RKO (cell line): ENCODE data around the gene MPPED2.

Experiments
- DNase-seq: peaks from one replicate; pipeline ENCODE4 v3.0.0-alpha.2; 2016; ENCODE audit warnings: low spot score

MPPED2 gene

DNA sequence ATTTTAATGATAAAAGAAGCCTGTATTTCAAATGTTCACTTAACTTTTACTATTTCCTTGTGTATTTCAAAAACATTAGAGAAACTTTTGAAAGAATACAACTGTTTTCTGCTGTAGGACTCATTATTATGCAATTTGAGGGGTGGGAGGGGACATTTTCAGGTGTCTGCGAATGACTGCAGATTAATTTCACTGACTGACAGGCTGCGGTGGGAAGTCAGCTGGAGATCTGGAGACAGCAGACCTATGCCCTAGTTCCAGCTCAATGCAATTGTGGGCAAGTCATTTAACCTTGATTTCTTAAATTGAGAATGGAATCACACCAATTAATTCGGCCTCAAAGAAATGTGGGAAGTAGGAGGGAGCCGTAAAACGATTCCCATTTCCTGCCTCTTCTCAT, 134.5 kb downstream of the MPPED2 start:
- DNase-seq, result no peak

DNA sequence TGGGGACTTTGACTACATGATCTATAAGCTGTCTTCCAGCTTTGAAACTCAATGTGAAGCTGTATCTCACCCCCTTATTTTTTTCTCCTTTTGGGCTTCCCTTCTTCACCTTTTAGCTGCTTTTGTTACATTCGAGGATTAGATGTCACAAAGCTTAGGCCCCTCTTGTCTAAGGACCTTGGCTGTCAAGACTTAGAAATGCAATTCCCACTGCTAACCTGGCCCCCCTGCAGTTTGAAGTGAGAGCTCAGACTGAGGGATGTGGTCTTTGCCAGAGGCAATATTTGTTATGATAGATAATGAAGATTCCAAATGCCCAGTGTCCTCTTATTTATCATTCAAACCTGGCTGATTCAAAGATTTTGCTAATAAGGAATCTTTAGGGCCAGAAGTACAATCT, 135.0 kb downstream of the MPPED2 start:
- DNase-seq, result no peak

DNA sequence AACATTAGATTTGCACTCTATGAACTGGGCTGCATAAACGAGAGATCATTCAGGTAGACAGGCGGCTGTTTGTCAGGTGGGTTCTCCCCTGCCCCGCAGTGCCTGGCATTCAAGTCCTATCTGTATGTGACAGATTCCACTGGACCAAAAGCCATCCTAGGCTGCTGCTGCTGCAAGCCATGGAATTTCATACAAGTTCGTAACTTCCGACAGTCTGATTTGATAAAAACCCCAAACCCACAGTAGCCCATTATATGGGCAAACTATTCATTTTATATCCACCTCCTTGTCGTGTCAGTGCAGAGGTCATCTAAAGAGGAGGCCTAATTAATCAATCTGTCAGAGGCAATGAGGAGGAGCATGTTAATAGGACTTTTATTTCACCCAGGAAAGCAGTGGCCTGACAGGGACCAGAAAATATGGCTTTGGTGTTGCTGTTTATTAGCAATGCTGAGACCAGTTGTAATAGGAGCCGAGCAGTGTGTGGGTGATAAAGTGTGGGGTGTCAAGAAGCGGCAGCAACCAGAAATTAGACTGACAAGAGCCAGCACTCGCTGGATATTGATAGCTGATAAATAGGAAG, 139.0 kb downstream of the MPPED2 start:
- DNase-seq, result no peak

DNA sequence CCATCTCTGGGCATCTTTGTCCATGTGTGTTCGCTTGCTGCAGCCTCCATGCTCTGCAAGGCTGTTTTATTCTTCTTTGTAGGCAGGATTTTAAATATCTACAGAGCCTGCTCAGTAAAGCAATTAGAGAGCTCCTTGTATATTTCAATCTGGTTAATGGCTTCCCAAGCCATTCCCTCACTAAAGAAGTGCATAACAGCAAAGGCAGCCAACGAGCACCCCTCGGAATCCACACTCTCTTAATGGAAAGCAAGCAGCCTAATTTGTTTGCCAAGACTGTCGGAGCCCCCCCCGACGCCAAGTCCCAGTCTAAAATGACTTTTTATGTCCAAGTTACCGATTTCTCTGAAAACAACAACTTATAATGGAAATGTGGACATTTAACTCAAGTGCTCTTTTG, 139.6 kb downstream of the MPPED2 start:
- no peak for DNase-seq

DNA sequence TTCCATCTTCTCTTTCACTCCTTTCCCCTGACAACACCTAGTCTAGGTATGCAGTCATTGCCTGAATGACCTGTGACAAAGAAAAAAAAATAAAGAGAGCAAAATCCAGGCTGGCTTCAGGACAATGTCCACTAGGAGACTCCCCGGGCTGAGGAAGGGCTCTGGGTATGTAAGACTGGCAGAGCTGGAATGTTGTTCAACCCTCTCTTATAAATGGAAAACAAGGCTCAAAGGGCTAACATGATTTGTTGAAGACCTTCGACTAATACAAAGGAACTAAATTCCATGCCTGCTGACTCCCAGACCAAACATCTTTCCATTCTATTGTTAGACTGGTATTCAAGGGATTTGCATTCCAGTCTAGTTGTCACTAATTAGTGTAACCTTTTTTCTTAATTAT, 141.1 kb downstream of the MPPED2 start:
- DNase-seq, result no peak

DNA sequence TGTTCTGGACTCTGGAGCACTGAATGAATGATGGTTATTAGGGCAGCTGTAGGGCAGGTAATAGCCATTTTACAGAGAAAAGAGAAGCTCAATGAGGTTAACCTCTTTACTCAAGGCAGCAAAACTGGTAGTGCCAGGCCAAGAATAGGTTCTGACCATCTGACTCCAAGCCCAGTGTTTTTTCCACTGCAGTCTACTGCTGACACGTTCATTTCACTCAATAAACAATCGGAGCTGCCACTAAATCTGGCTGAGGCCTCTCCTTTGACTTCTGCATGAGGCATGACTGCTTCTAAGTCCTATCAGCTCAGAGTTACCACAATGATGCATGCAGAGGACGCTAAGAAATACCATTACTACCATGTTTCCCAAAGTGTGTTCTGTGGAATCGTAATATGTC, 145.6 kb downstream of the MPPED2 start:
- DNase-seq, result no peak

DNA sequence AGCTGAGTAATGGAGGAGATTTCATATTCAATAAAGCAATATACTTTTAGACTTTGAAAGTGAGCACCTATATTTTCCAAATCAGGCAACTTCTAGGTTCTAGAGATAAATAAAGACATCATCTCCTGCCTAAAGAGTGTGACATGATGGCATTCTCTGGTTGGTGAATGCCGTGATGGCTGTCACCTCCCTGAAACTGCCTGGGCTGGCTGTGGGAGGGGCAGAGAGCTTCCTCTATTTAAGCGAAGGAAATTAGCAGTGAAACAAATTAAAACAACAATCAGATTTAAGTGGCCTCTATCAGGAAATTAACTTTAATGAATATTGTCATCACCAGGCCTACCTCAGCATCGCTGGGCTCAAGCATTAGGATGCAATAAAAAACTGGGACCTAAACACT, 149.4 kb downstream of the MPPED2 start:
- no peak for DNase-seq

DNA sequence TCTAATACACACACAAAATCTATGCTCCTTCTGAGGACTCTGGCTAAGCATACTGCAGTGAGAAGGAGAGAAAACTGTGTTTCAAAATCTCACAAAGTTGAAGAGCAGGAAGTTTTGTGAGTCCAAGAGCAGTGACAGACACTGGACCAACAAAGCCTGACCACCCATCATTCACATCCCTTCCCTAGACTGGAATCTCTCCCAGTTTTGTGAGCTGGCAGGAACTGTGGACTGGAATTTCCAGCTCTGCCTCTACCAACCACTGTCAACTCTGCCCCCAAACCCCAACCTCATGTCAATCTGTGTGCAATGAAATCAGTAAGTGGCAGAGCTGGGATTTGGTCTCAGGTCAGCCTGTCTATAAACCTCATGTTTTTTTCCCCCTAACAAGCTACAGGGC, 150.7 kb downstream of the MPPED2 start:
- DNase-seq, result no peak

DNA sequence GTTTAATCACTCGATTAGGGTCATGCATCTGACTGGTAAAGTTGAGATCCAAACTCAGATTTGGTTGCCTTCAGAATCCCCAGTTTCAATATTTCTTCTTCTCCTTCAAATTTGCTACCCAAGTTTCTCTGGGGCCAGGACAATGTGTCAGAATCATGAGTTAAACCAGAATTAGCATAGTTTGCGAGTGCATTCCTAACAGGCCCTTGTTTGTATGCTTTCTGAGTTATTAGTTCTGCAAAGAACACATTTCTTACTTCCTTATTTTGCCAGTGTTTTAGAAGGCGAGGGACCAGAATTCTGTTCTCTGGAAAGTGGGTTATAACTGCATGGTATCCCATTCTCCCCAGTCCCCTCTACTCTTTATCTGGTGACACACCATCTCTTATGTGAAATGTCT, 151.3 kb downstream of the MPPED2 start:
- DNase-seq, result no peak

DNA sequence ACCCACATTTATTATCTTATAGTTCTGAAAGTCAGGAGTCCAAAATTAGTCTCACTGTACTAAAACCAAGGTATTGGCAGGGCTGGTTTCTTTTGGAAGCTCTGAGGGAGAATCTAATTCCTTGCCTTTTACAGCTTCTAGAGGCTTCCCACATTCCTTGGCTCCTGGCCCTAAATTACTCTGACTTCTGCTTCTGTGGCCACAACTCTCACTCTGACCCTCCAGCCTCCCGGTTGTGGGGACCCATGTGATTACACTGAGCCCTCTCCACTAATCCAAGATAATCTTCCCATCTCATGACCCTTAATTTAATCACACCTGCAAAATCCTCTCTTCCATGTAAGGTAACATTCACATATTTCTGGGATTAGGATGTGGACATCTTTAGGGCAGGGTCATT, 152.3 kb downstream of the MPPED2 start:
- no peak for DNase-seq

DNA sequence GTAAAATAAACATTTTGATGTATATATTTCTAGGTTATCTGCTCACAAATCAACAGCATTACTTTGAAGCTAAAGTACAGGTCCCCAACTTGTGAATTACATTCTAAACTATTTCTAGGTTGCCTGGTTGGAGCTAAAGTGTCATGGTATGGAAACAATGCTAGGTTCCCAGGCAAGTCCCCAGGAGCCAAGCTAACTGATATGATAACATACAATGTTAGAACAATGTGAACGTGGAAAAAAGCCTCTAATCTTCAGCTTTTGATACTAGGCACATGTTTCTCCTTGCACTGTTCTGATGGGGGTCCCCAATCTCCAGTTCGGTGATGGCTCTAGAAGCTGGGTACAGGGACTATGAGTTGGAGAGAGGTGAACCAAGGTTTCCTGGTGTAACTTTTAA, 153.4 kb downstream of the MPPED2 start:
- no peak for DNase-seq

DNA sequence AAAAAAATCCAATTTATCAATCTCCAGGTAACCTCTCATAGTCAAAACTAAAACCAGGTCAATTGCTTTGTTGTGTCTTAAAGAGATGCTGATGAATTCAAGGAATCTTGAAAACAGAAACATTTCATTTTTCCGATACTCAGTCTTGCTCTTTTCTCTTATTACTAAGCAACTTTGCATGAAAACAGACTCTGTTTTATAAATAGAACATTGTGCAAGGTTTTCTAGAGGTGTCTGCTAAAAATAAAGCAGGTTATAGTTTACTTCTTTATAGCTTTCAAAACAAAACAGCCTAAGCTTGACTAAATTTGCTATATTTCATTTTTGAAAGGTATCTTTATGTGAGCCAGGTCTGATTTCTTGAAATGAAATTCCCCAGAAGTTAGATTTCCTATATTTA, 154.0 kb downstream of the MPPED2 start:
- no peak for DNase-seq

DNA sequence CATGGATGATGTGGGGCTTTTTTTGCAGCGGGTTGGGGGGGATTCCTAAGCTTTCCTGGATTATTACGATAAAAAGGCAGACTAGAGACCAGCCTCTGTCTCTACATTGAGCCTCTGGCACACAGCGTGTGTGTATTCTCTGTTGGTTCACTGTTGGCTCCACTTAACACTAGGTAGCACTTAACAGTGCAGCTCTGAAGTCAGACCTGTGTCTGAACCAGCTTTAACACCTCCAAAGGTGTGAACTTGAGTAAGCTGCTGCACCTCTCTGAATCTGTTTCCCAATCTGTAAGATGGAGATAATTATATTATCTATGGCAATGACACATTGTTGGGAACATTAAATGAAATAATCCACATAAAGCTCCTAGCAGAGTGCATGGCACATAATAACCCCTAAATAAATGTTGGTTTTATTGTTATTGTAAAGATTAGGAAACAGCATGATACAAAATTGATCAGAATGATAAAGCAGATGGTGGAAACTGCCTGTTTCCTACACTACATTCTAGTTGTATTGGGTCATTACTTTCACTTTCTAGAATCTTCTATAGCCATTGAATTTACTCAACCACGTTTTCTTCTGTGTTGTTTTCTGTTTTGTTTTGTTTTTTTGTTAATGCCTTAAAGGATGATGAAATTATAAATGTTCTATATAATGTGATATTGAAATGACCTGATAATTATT, 154.9 kb downstream of the MPPED2 start:
- DNase-seq, result no peak

DNA sequence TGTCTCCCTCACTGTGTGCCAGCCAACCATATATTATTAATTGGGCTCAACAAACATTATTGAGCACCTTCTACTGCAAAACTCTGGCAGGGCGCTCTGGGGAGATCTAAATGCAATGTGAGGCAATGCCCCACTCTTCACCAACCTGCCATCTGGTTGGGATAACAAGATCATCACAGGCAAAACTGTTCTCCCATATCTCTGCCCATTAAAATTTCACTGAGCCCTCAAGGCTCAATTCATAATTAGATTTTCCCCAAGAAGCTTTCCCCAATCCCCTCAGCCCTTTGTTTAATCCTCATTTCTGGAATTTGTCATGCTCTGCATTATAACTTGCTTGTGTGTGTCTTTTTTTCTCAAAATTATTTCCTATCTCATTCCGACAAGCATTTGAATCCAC, 156.6 kb downstream of the MPPED2 start:
- no peak for DNase-seq

DNA sequence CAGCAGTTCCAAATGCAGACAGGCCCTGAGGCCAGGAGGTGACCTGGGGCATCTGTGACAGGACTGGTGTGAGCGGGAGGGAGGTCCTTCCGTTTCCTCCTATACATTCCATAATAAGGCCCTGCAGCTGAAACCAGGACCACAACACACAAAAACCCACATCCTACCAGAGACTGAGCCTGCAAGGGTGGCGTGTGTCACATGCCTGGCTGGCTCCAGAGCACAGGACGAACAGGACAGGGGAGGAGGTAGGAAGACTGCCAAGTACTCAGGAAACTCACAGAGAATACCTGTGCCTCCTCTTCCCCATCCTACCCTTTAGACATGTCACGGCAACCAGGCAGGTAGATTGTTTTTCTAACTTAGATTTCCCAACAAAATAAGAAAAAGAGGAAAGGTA, 159.4 kb downstream of the MPPED2 start:
- DNase-seq, result no peak

DNA sequence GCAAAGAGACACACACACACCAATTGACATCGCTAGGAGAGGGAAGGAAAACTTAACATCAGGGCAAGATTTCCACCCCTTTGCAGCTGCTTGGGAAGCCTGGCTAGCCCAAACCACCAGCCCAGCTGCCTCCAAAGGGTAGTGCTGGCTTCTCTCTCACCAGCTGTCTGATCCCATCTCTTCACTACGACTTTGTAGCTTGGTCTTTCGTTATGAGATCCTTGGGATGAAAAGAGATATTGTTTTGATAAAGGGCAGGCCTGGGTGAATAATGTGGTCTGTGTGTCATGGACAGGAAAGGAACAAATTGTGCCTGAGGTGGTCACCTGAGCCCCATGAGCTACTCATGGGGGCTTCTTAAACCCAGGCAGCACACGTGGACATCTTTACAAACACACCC, 161.3 kb downstream of the MPPED2 start:
- no peak for DNase-seq

DNA sequence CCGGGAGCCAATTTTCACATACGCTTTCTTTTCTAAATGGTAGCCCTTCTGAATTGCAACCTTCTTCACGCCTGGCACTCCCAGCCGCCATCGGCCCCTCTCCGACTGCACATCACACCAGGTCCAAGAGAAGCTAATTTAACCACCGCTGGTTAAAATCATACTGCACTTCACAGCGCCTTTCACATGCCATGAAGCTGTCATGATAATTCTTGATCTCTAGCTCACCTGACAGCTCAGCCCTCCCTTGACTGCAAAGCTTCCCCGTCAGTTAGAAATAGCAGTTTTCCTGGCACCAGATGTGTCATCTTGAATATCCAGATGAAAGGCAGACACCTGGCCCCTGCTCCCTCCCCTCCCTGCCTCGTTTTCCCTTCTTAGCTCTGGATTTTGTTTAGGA, 161.8 kb downstream of the MPPED2 start:
- DNase-seq, result no peak

DNA sequence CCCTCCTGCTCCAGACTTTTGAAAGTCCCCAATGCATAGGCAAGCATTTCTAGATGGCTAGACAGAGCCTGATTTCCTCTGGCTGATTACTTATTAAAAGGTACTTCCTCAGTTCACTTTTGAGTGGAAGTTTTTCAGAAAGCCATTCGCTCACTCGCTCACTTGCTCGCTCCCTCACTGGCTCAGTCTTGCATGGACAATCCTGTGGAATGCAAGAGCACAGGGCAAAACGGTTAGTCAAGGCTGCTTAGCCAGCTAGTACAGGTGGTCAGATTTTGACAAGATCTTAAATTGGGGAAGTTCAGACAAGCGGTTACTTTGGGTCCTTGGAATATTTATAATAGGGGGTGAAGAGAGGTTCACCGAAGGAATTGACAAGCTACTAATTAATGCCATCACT, 162.3 kb downstream of the MPPED2 start:
- no peak for DNase-seq

DNA sequence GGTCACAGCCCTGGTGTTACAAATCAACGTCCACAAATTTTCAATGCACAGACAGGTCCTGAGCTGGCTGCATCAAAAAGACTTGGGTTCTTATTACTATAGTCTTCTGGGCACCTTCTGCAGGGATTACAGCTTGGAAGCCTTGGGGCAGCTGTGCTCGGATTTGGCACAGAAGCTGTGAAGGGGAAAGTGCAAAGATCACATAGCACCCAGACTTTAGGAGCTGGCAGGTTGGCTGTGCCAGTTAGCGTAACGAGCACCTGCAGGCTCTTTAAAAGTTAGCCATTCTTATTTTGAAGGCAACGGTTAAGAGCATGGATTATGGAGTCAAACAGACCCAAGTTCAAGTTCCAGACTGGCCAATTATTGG, 162.9 kb downstream of the MPPED2 start:
- DNase-seq, result no peak

DNA sequence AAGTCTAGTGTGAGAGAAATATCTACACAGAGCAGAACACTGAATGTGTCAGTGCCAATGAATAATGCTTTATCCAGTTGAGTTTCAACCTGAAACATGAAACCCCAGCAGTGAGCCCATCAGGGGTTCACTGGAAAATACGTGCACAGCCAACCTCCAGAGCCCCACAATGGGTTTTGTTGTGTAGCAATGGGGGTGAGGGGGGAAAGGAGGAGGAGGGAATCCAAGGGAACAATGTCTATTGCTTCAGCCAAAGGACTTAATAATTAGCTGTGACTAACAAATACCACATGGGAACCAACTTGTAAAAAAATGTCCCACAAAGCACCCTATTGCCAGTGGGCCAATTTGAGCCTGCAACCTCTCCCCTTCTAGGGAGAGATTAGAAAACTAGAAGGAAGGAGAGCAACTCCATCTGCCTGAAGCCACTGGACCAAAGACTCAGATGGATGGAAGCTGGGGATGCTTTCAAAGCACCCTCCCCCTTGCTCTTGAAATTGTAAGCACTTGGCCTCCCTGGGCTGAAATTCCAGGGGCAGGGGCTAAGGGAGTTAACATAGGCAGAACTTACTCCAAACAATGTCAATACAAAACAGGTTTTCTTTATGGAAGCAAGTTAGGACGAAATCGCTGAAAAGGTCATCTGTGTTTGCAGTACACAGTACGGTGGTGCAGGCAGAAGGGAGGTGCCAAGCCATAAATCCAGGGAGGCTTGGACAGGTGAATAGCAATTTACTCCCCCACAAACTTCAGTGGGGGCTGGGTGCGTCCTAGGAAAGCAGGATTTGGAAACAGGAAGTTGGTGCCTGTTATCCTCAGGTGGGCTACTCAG, 163.5 kb downstream of the MPPED2 start:
- DNase-seq, result no peak

DNA sequence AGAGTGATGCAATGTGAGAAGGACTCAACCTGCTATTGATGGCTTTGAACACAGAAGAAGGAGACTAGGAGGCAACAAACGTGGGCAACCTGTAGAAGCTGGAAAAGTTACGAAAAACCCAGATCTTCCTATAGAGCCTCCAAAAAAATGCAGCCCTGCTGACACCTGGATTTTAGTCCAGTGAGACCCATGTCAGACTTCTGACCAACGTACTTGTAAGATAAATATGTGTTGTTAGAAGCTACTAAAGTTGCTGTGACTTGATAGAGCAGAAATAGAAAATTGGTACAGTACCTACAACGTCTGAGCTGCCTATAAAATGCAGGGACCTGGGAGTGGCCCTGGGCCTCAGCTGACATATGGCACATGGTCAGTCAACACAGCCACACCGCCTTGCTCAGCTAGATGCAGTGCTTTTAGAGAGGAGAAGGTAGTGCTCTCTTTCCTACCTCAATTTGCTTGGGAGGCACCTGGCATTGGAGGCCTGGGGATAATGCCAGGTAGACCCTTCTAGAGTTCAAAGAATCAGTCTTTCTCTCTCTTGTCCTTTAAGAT, 165.8 kb downstream of the MPPED2 start:
- DNase-seq, result no peak

DNA sequence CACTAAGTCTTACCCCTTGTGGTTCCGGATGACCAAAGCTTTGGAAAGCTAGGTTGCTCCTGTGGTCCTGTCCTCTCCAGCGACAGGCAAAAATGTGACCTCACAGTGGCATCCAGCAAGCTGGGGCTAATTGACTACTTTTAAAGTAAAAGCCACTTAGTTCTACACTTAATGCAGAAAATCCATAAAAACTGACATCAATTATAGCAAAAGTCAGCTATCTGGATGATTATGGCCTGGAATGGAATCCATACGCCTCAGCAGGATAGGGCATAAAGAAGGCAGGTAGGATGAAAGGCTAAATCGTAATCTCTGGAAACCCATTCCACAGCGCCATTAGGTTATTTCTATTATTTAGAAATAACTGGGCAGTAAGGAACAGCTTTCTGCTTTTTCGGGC, 171.3 kb downstream of the MPPED2 start:
- DNase-seq, result no peak

DNA sequence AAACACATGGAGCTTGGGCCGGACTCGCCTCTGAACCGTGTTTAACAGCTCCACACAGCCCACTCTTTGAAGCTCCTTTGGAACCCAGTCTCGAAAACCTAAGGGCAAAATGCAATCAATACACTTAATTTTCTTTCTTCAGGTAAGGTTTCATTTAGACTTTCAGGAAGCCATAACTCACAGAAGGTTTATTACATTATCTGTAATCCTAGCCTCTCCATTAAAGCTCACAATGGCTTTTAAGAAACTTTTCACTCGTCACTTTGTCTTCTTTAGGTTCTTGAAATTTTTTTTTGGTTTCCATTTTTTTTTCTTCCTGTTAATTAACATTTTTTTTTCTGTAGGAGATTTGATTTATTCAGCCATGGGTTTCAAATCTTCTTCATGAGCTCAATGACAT, 171.9 kb downstream of the MPPED2 start:
- DNase-seq, result no peak
